ENCODE data around the gene ANKRD13A. TPM values are rescaled to one million over a fixed set of nuclear protein-coding genes. Genes with fewer than 3 reads are reported as not detected.
"Not testable (repeated sequence)": the region's sequence is repeated elsewhere in the genome, so short reads cannot be mapped to it uniquely, and the experiment has no call there.

Gene ANKRD13A
- total RNA-seq, 2 donors from 2014 or later: 26.0 to 31.8 TPM

DNA sequence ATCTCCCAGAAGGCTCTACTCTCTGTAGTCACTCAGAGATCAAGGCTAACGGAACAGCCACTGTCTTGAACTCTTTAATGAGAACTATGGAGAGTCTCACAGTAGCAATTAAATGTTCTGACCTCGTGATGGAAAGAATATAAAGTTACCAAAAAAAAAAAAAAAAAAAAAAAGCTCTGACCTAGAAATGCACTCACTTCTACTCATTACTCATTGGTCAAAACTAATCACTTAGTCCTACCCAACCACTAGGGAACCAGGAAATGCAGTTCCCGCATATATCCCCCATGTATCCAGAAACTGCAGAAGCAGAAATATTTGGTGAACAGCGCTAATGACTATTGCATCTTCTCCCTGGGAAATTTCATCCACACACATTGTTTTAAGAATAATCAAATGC, 78.6 kb downstream of the ANKRD13A start:
- TF ChIP-seq, protein P1, sequence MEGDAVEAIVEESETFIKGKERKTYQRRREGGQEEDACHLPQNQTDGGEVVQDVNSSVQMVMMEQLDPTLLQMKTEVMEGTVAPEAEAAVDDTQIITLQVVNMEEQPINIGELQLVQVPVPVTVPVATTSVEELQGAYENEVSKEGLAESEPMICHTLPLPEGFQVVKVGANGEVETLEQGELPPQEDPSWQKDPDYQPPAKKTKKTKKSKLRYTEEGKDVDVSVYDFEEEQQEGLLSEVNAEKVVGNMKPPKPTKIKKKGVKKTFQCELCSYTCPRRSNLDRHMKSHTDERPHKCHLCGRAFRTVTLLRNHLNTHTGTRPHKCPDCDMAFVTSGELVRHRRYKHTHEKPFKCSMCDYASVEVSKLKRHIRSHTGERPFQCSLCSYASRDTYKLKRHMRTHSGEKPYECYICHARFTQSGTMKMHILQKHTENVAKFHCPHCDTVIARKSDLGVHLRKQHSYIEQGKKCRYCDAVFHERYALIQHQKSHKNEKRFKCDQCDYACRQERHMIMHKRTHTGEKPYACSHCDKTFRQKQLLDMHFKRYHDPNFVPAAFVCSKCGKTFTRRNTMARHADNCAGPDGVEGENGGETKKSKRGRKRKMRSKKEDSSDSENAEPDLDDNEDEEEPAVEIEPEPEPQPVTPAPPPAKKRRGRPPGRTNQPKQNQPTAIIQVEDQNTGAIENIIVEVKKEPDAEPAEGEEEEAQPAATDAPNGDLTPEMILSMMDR (IDR thresholded peaks at IDR 0.05): no peak
- Histone ChIP-seq H3K4me3 (no peak overlapping the region), H3K27me3 (no peaks in the 10 kb centered on the region), H3K4me1 (no peaks in the 10 kb centered on the region), H3K9me3 (no peaks in the 10 kb centered on the region), H3K36me3 (no peaks in the 10 kb centered on the region), H3K27ac (no peak overlapping the region)
- no peak for DNase-seq (ENCODE audit: low spot score)

DNA sequence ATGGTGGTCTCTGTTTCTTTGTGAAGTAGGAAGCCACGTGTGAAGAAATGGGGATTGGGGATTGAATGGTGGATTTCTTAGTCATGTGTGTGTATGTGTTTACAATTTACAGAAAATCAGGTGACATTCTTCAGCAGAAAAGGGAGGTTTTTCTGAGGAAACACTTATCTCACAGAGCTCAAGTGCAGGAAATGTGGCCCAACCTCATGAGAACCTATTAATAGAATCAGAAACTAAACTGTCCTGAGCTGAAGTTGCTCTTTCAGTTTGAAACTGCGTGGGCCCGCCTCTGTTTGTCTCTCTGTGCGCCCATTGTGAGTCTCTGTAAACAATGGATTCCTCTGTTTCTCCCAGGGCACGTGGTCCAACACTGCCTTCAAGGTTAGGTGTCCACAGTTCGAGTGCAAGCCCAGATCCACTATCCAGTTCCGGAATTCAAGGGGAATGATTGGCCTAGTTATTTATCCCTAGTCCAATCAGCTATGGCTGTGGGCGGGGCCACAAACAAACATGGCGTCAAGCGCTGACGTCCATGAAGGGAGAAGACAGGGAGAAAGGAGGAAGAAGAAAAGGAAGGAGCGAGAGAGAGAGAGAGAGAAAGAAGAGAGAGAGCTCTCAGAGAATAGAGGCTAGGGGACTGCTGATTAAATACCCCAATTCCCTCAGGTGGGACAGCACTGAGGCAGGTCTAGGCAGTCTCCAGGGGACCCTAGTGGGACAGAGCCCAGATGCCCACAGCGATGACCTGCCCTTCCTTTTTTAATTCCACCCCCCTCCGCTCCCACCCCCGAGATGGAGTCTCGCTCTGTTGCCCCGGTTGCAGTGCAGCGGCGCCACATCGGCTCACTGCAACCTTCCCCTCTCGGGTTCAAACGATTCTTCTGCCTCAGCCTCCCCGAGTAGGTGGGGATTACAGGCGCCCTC, 80.5 kb downstream of the ANKRD13A start:
- H3K9me3 ChIP-seq: no peaks in the 10 kb centered on the region
- no peaks in the 10 kb centered on the region for H3K36me3 ChIP-seq
- H3K4me1 ChIP-seq: no peaks in the 10 kb centered on the region
- no peak overlapping the region for H3K27ac ChIP-seq
- H3K27me3 ChIP-seq: no peaks in the 10 kb centered on the region
- DNase-seq (ENCODE audit: low spot score): peak; percentile 59
- peak overlapping the region in 1 of 2 donors; percentile 9 for H3K4me3 ChIP-seq
- TF ChIP-seq, protein P1 (IDR thresholded peaks at IDR 0.05): no peak

DNA sequence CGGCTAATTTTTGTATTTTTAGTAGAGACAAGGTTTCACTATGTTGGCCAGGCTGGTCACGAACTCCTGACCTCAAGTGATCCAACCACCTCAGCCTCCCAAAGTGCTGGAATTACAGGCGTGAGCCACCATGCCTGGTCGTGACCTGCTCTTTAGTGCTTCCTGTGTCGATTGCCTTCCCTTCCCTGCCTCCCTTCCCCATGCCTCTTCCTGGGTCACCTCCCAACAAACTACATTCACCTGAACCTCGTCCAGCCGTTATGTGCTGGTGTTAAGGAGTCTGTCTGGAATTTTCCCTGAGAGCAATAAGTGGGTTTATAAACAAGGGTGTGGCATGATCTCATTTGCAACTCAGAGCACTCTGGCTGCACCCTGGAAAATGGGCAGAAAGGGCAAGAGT, 81.2 kb downstream of the ANKRD13A start:
- no peak overlapping the region for H3K4me3 ChIP-seq
- H3K27me3 ChIP-seq: no peaks in the 10 kb centered on the region
- no peaks in the 10 kb centered on the region for H3K36me3 ChIP-seq
- no peaks in the 10 kb centered on the region for H3K9me3 ChIP-seq
- DNase-seq (ENCODE audit: low spot score): no peak
- no peaks in the 10 kb centered on the region for H3K4me1 ChIP-seq
- TF ChIP-seq, protein P1 (IDR thresholded peaks at IDR 0.05): no peak
- no peak overlapping the region for H3K27ac ChIP-seq

DNA sequence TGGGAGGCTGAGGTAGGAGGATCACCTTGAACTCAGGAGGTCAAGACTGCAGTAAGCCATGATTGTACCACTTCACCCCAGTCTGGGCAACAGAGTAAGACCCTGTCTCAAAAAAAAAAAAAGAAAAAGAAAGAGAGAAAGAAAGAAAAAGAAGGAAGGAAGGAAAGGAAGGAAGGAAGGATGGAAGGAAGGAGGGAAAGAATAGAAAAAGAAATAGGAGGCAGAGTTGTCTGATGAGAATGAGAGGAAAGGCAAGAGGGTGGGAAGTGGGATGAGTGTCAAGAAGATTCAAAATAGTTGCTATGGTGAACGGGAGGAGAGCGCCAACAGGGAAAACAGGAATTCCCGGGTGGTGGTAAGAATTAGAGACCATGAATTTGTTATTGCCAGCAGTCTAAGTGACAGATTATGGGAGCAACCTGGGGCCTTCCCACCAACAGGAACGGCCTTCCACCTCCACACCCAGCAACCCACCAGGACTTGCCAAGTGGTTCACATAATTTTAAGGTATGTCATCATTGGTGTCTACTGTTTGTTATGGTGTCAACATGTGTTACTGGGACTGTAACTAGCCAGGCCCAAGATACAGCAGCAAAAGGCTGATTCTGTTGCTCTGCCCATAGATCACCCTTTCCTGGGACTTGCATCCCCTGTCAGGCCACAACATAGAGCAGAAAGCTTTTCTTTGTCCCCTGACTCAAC, 85.2 kb downstream of the ANKRD13A start:
- H3K9me3 ChIP-seq: no peaks in the 10 kb centered on the region
- no peak for DNase-seq (ENCODE audit: low spot score)
- H3K27ac ChIP-seq: no peak overlapping the region
- H3K27me3 ChIP-seq: no peaks in the 10 kb centered on the region
- TF ChIP-seq, protein P1 (IDR thresholded peaks at IDR 0.05): no peak
- no peak overlapping the region for H3K4me3 ChIP-seq
- no peaks in the 10 kb centered on the region for H3K4me1 ChIP-seq
- no peaks in the 10 kb centered on the region for H3K36me3 ChIP-seq

DNA sequence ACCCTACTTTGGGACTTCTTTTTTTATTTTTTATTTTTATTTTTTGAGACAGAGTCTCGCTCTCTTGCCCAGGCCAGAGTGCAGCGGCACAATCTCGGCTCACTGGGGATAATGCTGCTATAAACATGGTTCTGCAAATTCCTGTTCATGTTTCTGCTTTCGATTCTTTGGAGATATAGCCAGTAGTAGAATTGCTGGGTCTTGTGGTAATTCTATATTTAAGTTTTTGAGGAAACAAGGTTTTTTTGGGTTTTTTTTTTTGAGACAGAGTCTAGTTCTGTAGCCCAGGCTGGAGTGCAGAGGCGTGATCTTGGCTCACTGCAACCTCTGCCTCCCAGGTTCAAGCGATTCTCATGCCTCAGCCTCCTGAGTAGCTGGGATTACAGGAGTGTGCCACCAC, 89.0 kb downstream of the ANKRD13A start:
- not testable (repeated sequence) for H3K4me3 ChIP-seq; H3K36me3 ChIP-seq; H3K27ac ChIP-seq; H3K27me3 ChIP-seq; H3K4me1 ChIP-seq; DNase-seq (ENCODE audit: low spot score); H3K9me3 ChIP-seq

DNA sequence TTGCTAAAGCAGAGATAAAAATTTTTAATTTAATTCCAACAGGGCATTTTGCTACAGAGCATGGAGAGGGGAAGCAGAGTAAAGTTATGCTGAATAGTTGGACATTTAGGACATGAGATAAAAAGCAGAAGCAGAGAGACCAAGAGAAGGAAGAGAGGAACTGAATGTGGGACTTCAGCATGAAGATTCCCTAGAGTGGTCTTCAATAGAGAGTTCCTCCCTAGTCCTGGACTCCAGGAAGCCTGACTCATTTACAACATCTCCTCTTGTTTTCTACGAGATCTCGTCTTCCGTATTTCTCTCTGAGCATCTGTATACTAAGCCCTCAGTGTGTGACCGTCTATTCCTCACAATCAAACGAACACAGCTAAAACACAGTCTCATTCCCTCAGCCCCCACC, 89.7 kb downstream of the ANKRD13A start:
- Histone ChIP-seq H3K4me1 (no peaks in the 10 kb centered on the region), H3K9me3 (no peaks in the 10 kb centered on the region), H3K4me3 (no peak overlapping the region), H3K27ac (no peak overlapping the region), H3K27me3 (no peaks in the 10 kb centered on the region), H3K36me3 (no peaks in the 10 kb centered on the region)
- TF ChIP-seq, protein P1 (IDR thresholded peaks at IDR 0.05): no peak
- no peak for DNase-seq (ENCODE audit: low spot score)
